ENCODE data around the gene PRKAG2. TPM values are rescaled to one million over a fixed set of nuclear protein-coding genes. Genes with fewer than 3 reads are reported as not detected.

The PRKAG2 gene
- total RNA-seq, 2 donors from 2014 or later, result 38.3 to 78.5 TPM

- Histone ChIP-seq H3K27ac (no peak overlapping the region), H3K4me3 (no peak overlapping the region)
These were observed 326.1 kb downstream of the PRKAG2 start for GRCh38 chr7:151550656-151551286.

DNA sequence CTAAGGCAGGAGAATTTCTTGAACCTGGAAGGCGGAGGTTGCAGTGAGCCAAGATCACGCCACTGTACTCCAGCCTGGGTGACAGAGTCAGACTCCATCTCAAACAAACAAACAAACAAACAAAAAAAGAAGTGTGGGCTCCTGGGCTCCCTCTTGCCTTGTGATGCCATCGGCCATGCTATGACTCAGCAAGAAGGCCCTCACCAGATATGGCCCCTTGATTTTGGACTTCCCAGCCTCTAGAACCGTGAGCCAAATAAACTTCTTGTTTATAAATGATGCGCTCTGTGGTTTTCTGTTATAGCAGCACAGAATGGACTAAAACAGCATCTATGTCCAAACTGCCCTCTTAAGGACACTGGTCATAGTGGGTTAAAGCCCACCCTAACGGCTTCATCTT is 327.3 kb downstream of the PRKAG2 start:
- peaks cover 0 to 10% of the 10 kb centered on the region in 2 donors for H3K4me1 ChIP-seq (ENCODE audit: control insufficient read depth in 1 of 2, low read depth in 2 of 2)
- no peaks in the 10 kb centered on the region for H3K9me3 ChIP-seq
- H3K36me3 ChIP-seq, result no peaks in the 10 kb centered on the region
- H3K27me3 ChIP-seq (replicated peaks; ENCODE audit: insufficient read depth), result no peaks in the 10 kb centered on the region
- no peak overlapping the region for H3K27ac ChIP-seq
- H3K4me3 ChIP-seq, result no peak overlapping the region
- TF ChIP-seq, protein P1, sequence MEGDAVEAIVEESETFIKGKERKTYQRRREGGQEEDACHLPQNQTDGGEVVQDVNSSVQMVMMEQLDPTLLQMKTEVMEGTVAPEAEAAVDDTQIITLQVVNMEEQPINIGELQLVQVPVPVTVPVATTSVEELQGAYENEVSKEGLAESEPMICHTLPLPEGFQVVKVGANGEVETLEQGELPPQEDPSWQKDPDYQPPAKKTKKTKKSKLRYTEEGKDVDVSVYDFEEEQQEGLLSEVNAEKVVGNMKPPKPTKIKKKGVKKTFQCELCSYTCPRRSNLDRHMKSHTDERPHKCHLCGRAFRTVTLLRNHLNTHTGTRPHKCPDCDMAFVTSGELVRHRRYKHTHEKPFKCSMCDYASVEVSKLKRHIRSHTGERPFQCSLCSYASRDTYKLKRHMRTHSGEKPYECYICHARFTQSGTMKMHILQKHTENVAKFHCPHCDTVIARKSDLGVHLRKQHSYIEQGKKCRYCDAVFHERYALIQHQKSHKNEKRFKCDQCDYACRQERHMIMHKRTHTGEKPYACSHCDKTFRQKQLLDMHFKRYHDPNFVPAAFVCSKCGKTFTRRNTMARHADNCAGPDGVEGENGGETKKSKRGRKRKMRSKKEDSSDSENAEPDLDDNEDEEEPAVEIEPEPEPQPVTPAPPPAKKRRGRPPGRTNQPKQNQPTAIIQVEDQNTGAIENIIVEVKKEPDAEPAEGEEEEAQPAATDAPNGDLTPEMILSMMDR (IDR thresholded peaks at IDR 0.05), result no peak
- DNase-seq (ENCODE audit: low spot score) (no peak), ATAC-seq (ENCODE audit: insufficient number of reproducible peaks, low FRiP score, low read depth) (no peak)

More at GRCh38 chr7:151550656-151551286, 326.1 kb downstream of the PRKAG2 start:
- no peaks in the 10 kb centered on the region for H3K27me3 ChIP-seq (replicated peaks; ENCODE audit: insufficient read depth)
- peaks cover 0 to 10% of the 10 kb centered on the region in 2 donors for H3K4me1 ChIP-seq (ENCODE audit: control insufficient read depth in 1 of 2, low read depth in 2 of 2)
- no peaks in the 10 kb centered on the region for H3K9me3 ChIP-seq
- TF ChIP-seq, protein P1 (IDR thresholded peaks at IDR 0.05), result no peak
- no peaks in the 10 kb centered on the region for H3K36me3 ChIP-seq
- DNase-seq (ENCODE audit: low spot score) (no peak), ATAC-seq (ENCODE audit: insufficient number of reproducible peaks, low FRiP score, low read depth) (no peak)

GRCh38 chr7:151549083-151549482 is 327.8 kb downstream of the PRKAG2 start:
- DNase-seq (ENCODE audit: low spot score), result no peak
- Histone ChIP-seq H3K27me3 (replicated peaks; ENCODE audit: insufficient read depth) (no peaks in the 10 kb centered on the region), H3K27ac (no peak overlapping the region), H3K9me3 (no peaks in the 10 kb centered on the region), H3K36me3 (no peaks in the 10 kb centered on the region), H3K4me3 (no peak overlapping the region), H3K4me1 (ENCODE audit: control insufficient read depth in 1 of 2, low read depth in 2 of 2) (peaks cover 0 to 10% of the 10 kb centered on the region in 2 donors)
- no peak for ATAC-seq (ENCODE audit: insufficient number of reproducible peaks, low FRiP score, low read depth)
- TF ChIP-seq, protein P1 (IDR thresholded peaks at IDR 0.05), result no peak

DNA sequence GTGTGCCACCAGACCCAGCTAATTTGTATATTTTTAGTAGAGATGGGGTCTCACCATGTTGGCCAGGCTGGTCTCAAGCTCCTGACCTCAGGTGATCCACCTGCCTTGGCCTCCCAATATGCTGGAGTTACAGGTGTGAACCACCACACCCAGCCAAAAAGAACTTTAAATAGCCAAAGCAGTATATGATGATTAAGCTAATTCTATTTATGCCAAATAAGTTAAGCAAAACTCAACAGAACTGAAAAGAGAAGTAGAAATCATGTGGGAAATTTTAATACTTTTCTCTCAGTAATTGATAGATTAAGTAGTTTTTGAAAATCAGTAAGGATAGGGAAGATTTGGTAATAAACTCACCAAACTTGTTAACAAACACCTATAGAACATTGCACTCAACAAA is 332.7 kb downstream of the PRKAG2 start:
- Histone ChIP-seq H3K9me3 (no peaks in the 10 kb centered on the region), H3K4me3 (no peak overlapping the region), H3K36me3 (no peaks in the 10 kb centered on the region), H3K27me3 (replicated peaks; ENCODE audit: insufficient read depth) (no peaks in the 10 kb centered on the region), H3K4me1 (ENCODE audit: control insufficient read depth in 1 of 2, low read depth in 2 of 2) (peaks cover under 1 to 9% of the 10 kb centered on the region in 2 donors), H3K27ac (no peak overlapping the region)
- ATAC-seq (ENCODE audit: insufficient number of reproducible peaks, low FRiP score, low read depth) (no peak), DNase-seq (ENCODE audit: low spot score) (no peak)
- TF ChIP-seq, protein P1 (IDR thresholded peaks at IDR 0.05), result no peak

DNA sequence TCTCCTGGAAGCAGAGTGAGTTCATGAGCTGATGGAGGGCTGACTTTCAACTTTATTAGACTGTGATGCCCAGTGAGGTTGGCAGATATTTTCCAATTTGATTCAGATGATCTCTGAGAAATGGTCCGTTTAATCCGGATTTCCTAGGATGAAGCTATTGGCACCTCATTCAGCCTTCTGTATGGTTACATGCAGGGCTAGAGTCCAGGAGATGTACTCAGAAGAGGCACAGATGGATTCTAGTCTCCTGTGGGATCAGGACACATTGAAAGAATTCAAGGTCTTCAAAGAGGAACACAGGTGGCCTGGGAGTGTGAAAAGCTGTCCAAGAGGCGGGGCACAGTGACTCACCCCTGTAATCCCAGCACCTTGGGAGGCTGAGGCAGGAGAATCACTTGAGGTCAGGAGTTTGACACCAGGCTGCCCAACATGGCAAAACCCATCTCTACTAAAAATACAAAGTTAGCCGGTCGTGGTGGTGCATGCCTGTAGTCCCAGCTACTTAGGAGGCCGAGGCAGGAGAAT is 334.2 kb downstream of the PRKAG2 start:
- Histone ChIP-seq H3K27ac (no peak overlapping the region), H3K4me1 (ENCODE audit: control insufficient read depth in 1 of 2, low read depth in 2 of 2) (peaks cover 8 to 24% of the 10 kb centered on the region in 2 donors), H3K27me3 (replicated peaks; ENCODE audit: insufficient read depth) (no peaks in the 10 kb centered on the region), H3K36me3 (no peaks in the 10 kb centered on the region), H3K9me3 (no peaks in the 10 kb centered on the region), H3K4me3 (no peak overlapping the region)
- no peak for DNase-seq (ENCODE audit: low spot score)
- ATAC-seq (ENCODE audit: insufficient number of reproducible peaks, low FRiP score, low read depth), result no peak
- TF ChIP-seq, protein P1 (IDR thresholded peaks at IDR 0.05), result no peak
